Caco-2 (cell line): ENCODE results near the gene MEF2C. TPM values are rescaled to one million over a fixed set of nuclear protein-coding genes. Genes with fewer than 3 reads are reported as not detected.

Experiments
- BruUV-seq: library from RNA; stranded (reverse); fragments of 400-500 nt; replicated peaks from 2 replicates; lab custom pipeline; 2021; lab: Mats Ljungman, UMichigan
- CTCF ChIA-PET: fragments of 300-600 bp; sonication (Branson Sonifier 250); formaldehyde crosslinking; loops from one replicate; lab custom pipeline; 2022; ENCODE audit warnings: antibody characterized with exemption; lab: Charles Lee
- POLR2A ChIA-PET: fragments of 300-600 bp; sonication (Branson Sonifier 250); formaldehyde crosslinking; loops from one replicate; lab custom pipeline; 2022; ENCODE audit warnings: antibody characterized with exemption; lab: Charles Lee
- DNase-seq, 2 experiments: peaks; one replicate each; pipeline versions ENCODE4 v3.0.0 to v3.0.0-alpha.2; 2020 to 2022
- H3K27me3 ChIP-seq: replicated peaks from 2 replicates; pipeline ENCODE4 v1.6.0; 2011; ENCODE audit warnings: low read length; ENCODE audit not compliant: control insufficient read depth, insufficient read depth
- H3K36me3 ChIP-seq: 2 replicates; pipeline ENCODE4 v1.5.1; 2011; ENCODE audit warnings: low read length; ENCODE audit not compliant: control insufficient read depth, insufficient read depth
- H3K4me1 ChIP-seq: fragments of 250-450 bp; sonication (Bioruptor Pico); 2 replicates; pipeline ENCODE4 v1.5.1; 2020; ENCODE audit warnings: mild to moderate bottlenecking
- H3K4me3 ChIP-seq: 2 replicates; pipeline ENCODE4 v1.5.1; 2011; ENCODE audit warnings: low read depth, mild to moderate bottlenecking, control low read depth, low read length
- H3K9me3 ChIP-seq: fragments of 250-450 bp; sonication (Bioruptor Pico); 2 replicates; pipeline ENCODE4 v1.5.1; 2020; ENCODE audit warnings: mild to moderate bottlenecking, moderate library complexity
- H3K27ac Mint-ChIP-seq: one replicate; pipeline ENCODE4 v1.8.0; 2022; ENCODE audit warnings: mixed read lengths; ENCODE audit not compliant: unreplicated experiment
- H3K27me3 Mint-ChIP-seq: one replicate; pipeline ENCODE4 v1.8.0; 2022; ENCODE audit warnings: mixed read lengths; ENCODE audit not compliant: insufficient read depth, unreplicated experiment
- H3K36me3 Mint-ChIP-seq: one replicate; pipeline ENCODE4 v1.8.0; 2022; ENCODE audit warnings: mild to moderate bottlenecking, mixed read lengths; ENCODE audit not compliant: insufficient read depth, unreplicated experiment
- H3K4me1 Mint-ChIP-seq: one replicate; pipeline ENCODE4 v1.8.0; 2022; ENCODE audit warnings: low read depth, mixed read lengths; ENCODE audit not compliant: unreplicated experiment
- H3K4me3 Mint-ChIP-seq: one replicate; pipeline ENCODE4 v1.8.0; 2022; ENCODE audit warnings: mild to moderate bottlenecking, moderate library complexity, mixed read lengths; ENCODE audit not compliant: unreplicated experiment
- H3K9me3 Mint-ChIP-seq: one replicate; pipeline ENCODE4 v1.8.0; 2022; ENCODE audit warnings: mixed read lengths; ENCODE audit not compliant: unreplicated experiment
- intact Hi-C: fragments of 100-400 bp; cut with micrococcal nuclease; formaldehyde crosslinking; loops from one replicate; pipeline ENCODE4 v1.10.0; 2022; ENCODE audit not compliant: unreplicated experiment
- total RNA-seq: library from RNA; stranded (reverse); gene quantifications from 2 replicates; pipeline ENCODE4 v1.2.3, GENCODE V29; 2022
- TF ChIP-seq, protein P1 (sequence below), 2 experiments: fragments of 200-600 bp in 1 of 2; IDR thresholded peaks; 1 replicate in 1 of 2; 2 replicates in 1 of 2; pipeline versions ENCODE4 v1.5.1 to v1.8.0; 2011 to 2022; ENCODE audit warnings: antibody characterized with exemption in 1 of 2, control low read depth in 1 of 2, inconsistent platforms in 1 of 2, low read depth in 1 of 2, low read length in 1 of 2, mild to moderate bottlenecking in 1 of 2, moderate library complexity in 1 of 2; ENCODE audit not compliant: insufficient read depth in 1 of 2, severe bottlenecking in 1 of 2, unreplicated experiment in 1 of 2

Gene MEF2C
- total RNA-seq, 1 experiment from 2014 or later: 1.5 TPM

DNA sequence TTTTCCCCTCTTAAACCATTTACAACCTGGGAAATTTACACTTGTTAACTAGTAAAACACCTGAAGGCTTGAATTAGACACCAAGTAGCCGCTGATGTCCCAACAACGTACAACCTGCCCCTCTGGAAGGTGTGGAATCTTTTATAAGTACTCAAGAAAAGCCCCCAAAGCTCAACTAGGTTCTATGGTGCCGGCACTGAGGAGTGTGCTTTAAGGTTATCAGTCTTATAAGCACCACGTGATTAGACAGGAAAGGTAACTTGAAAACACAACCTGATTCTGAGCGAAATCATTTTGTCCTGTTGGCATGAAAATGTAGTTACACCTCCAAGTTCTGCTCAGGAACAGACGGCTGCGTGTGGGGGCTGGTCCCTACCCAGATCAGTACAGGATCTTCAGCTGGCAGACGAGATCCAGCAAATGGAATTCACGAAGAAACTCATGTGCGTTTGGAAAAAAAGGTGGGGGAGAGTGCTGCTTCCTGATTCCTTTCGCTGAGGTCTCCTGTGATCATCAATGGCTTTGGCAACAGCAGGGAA is 195.5 kb downstream of the MEF2C start:
- ChIA-PET POLR2A (no interaction called here), CTCF (no interaction called here)
- no peaks in the 10 kb centered on the region for H3K36me3 ChIP-seq
- no peaks in the 10 kb centered on the region for H3K9me3 ChIP-seq
- Mint-ChIP-seq H3K27ac (no peak overlapping the region), H3K27me3 (peaks cover 60% of the 10 kb centered on the region), H3K9me3 (no peaks in the 10 kb centered on the region), H3K4me3 (no peak overlapping the region), H3K36me3 (no peaks in the 10 kb centered on the region), H3K4me1 (peaks cover 18% of the 10 kb centered on the region)
- no peak overlapping the region for H3K4me3 ChIP-seq
- no TSS peak for BruUV-seq
- no peak for DNase-seq
- no peaks in the 10 kb centered on the region for H3K4me1 ChIP-seq
- H3K27me3 ChIP-seq: peaks cover 9% of the 10 kb centered on the region
- TF ChIP-seq, protein P1, sequence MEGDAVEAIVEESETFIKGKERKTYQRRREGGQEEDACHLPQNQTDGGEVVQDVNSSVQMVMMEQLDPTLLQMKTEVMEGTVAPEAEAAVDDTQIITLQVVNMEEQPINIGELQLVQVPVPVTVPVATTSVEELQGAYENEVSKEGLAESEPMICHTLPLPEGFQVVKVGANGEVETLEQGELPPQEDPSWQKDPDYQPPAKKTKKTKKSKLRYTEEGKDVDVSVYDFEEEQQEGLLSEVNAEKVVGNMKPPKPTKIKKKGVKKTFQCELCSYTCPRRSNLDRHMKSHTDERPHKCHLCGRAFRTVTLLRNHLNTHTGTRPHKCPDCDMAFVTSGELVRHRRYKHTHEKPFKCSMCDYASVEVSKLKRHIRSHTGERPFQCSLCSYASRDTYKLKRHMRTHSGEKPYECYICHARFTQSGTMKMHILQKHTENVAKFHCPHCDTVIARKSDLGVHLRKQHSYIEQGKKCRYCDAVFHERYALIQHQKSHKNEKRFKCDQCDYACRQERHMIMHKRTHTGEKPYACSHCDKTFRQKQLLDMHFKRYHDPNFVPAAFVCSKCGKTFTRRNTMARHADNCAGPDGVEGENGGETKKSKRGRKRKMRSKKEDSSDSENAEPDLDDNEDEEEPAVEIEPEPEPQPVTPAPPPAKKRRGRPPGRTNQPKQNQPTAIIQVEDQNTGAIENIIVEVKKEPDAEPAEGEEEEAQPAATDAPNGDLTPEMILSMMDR (IDR thresholded peaks at IDR 0.05; ENCODE audit: insufficient read depth in 1 of 2, low read depth in 1 of 2, low read length in 1 of 2, severe bottlenecking in 1 of 2, unreplicated experiment in 1 of 2): no peak
- intact Hi-C loops: no loop called here

DNA sequence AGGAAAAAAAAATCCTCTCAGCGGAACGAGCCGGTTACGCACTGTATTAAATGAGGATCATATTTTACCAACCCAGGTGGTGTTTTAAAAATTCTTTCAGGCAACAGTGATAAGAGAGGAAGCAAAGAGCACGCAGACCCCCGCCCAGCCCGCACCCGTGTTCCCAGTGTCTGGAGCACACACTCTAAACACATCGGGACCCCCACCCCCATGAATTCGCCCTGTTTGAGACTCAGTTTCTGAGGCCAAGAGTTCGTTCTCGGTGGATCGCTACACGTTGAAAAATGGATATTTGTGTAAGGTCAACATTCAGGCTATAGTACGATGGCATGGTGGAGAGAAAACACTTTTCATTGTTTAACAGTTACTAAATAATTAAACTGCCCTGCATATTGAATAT is 196.3 kb downstream of the MEF2C start:
- H3K4me1 ChIP-seq: no peaks in the 10 kb centered on the region
- no peaks in the 10 kb centered on the region for H3K36me3 ChIP-seq
- CTCF ChIA-PET: no interaction called here
- H3K4me1 Mint-ChIP-seq: peaks cover 18% of the 10 kb centered on the region
- no peak for DNase-seq
- H3K36me3 Mint-ChIP-seq: no peaks in the 10 kb centered on the region
- no peak overlapping the region for H3K4me3 Mint-ChIP-seq
- no peak overlapping the region for H3K4me3 ChIP-seq
- H3K27me3 ChIP-seq: peaks cover 5% of the 10 kb centered on the region
- H3K27me3 Mint-ChIP-seq: peaks cover 54% of the 10 kb centered on the region
- H3K27ac Mint-ChIP-seq: no peak overlapping the region
- H3K9me3 ChIP-seq: no peaks in the 10 kb centered on the region
- H3K9me3 Mint-ChIP-seq: no peaks in the 10 kb centered on the region
- BruUV-seq: no TSS peak
- TF ChIP-seq, protein P1 (IDR thresholded peaks at IDR 0.05; ENCODE audit: insufficient read depth in 1 of 2, low read depth in 1 of 2, low read length in 1 of 2, severe bottlenecking in 1 of 2, unreplicated experiment in 1 of 2): no peak
- POLR2A ChIA-PET: no interaction called here
- intact Hi-C loops: no loop called here

DNA sequence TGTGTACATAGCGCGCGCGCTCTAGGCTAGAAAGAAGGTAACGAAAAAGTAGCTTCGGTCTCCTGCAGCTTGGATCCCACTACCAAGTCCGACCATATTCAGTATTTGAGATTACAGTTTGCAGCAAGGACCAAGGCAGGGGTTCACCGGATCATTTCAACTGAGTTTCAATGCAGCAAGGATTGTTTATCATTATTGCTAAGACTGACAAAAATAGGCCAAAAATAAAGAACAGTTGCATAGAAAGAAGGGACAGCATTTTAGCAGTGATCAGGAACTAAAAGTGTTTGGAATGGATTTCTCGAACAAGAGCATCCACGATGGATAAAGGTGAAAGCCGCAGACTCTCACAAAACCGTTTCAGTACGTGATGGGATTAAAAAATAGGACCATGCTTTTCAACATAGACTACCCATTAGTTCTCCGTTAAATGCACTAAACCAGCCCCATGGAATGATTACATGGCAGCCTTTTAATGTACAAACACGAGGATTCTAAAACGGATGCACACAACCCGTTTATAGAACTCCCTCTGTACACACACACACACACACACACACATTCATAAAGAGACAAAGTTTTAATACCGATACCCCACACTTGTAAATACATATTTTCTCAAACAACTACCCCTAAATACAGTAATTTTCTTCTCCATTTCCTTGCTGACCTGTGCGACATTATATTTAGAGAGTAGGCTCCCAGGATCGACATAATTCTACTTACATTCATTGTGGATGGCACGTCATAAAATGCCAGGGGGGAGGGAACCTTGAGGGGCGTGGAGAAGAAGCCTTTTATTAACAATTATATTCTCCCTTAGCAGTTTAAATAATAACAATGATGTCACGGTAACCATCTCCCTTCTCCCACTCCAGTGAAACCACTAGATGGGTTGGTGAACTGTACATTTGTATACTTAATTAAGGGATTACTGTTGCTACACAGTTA is 197.1 kb downstream of the MEF2C start:
- Histone ChIP-seq H3K4me3 (no peak overlapping the region), H3K9me3 (no peaks in the 10 kb centered on the region), H3K36me3 (no peaks in the 10 kb centered on the region), H3K27me3 (peaks cover 5% of the 10 kb centered on the region), H3K4me1 (0 out of 2 replicates have a peak, but pooled peaks cover 2% of the 10 kb centered on the region)
- H3K27ac Mint-ChIP-seq: no peak overlapping the region
- CTCF ChIA-PET: no interaction called here
- peak overlapping the region; percentile 35 for H3K4me3 Mint-ChIP-seq
- intact Hi-C loops: no loop called here
- POLR2A ChIA-PET: no interaction called here
- H3K4me1 Mint-ChIP-seq: peaks cover 12% of the 10 kb centered on the region
- no peaks in the 10 kb centered on the region for H3K9me3 Mint-ChIP-seq
- H3K36me3 Mint-ChIP-seq: no peaks in the 10 kb centered on the region
- H3K27me3 Mint-ChIP-seq: peaks cover 50% of the 10 kb centered on the region
- TF ChIP-seq, protein P1 (IDR thresholded peaks at IDR 0.05; ENCODE audit: insufficient read depth in 1 of 2, low read depth in 1 of 2, low read length in 1 of 2, severe bottlenecking in 1 of 2, unreplicated experiment in 1 of 2): no peak
- DNase-seq: no peak
- BruUV-seq: no TSS peak
